ENCODE measurements around the gene CLPSL1.
"Not testable (repeated sequence)": the region's sequence is repeated elsewhere in the genome, so short reads cannot be mapped to it uniquely, and the experiment has no call there.

The CLPSL1 gene

GRCh38 chr6:35733633-35734032 lies 47.2 kb upstream of the CLPSL1 start:
- Histone ChIP-seq H3K27ac (ENCODE audit: low read depth, low read length) (no peak overlapping the region), H3K9me3 (ENCODE audit: insufficient read depth, low read length) (no peaks in the 10 kb centered on the region), H3F3A (ENCODE audit: insufficient read depth) (peaks cover 33% of the 10 kb centered on the region), H3K9ac (ENCODE audit: low read length) (no peak overlapping the region), H4K20me1 (ENCODE audit: low read depth, low read length) (no peaks in the 10 kb centered on the region), H3K79me2 (ENCODE audit: insufficient read depth, low read length) (no peaks in the 10 kb centered on the region), H3K4me2 (ENCODE audit: low read depth, low read length, poor library complexity, severe bottlenecking) (no peak overlapping the region), H2AFZ (ENCODE audit: low read depth, low read length, severe bottlenecking) (no peak overlapping the region), H3K4me3 (ENCODE audit: insufficient read depth, low read length, poor library complexity, severe bottlenecking) (no peak overlapping the region), H3K36me3 (ENCODE audit: low read length) (no peaks in the 10 kb centered on the region), H3K27me3 (ENCODE audit: low read length) (no peaks in the 10 kb centered on the region), H3K9me2 (replicated peaks; ENCODE audit: insufficient read depth, low read length) (no peaks in the 10 kb centered on the region)
- TF ChIP-seq CTCF (IDR thresholded peaks at IDR 0.05; ENCODE audit: insufficient read depth, low read length, poor library complexity, severe bottlenecking) (no peak), EZH2phosphoT487 (conservative IDR thresholded peaks at IDR 0.05; ENCODE audit: low read length) (no peak)

- not testable (repeated sequence) for H4K20me1 ChIP-seq (ENCODE audit: low read depth, low read length); H3K9me3 ChIP-seq (ENCODE audit: insufficient read depth, low read length); H3K9ac ChIP-seq (ENCODE audit: low read length); H3K27me3 ChIP-seq (ENCODE audit: low read length); H3K79me2 ChIP-seq (ENCODE audit: insufficient read depth, low read length); H3K36me3 ChIP-seq (ENCODE audit: low read length); H3K27ac ChIP-seq (ENCODE audit: low read depth, low read length); H2AFZ ChIP-seq (ENCODE audit: low read depth, low read length, severe bottlenecking); H3K4me2 ChIP-seq (ENCODE audit: low read depth, low read length, poor library complexity, severe bottlenecking); H3K9me2 ChIP-seq (replicated peaks; ENCODE audit: insufficient read depth, low read length); H3K4me3 ChIP-seq (ENCODE audit: insufficient read depth, low read length, poor library complexity, severe bottlenecking)
- peaks cover 27% of the 10 kb centered on the region for H3F3A ChIP-seq (ENCODE audit: insufficient read depth)
These were observed 46.5 kb upstream of the CLPSL1 start for GRCh38 chr6:35734319-35734718.

GRCh38 chr6:35735452-35735851 lies 45.4 kb upstream of the CLPSL1 start:
- no peak overlapping the region for H3K4me2 ChIP-seq (ENCODE audit: low read depth, low read length, poor library complexity, severe bottlenecking)
- H3K9ac ChIP-seq (ENCODE audit: low read length): no peak overlapping the region

More at GRCh38 chr6:35735452-35735851, 45.4 kb upstream of the CLPSL1 start:
- H3K9me3 ChIP-seq (ENCODE audit: insufficient read depth, low read length): no peaks in the 10 kb centered on the region
- TF ChIP-seq EZH2phosphoT487 (conservative IDR thresholded peaks at IDR 0.05; ENCODE audit: low read length) (no peak), CTCF (IDR thresholded peaks at IDR 0.05; ENCODE audit: insufficient read depth, low read length, poor library complexity, severe bottlenecking) (no peak)
- H3K27me3 ChIP-seq (ENCODE audit: low read length): no peaks in the 10 kb centered on the region
- H2AFZ ChIP-seq (ENCODE audit: low read depth, low read length, severe bottlenecking): no peak overlapping the region
- H3K36me3 ChIP-seq (ENCODE audit: low read length): no peaks in the 10 kb centered on the region
- no peak overlapping the region for H3K4me3 ChIP-seq (ENCODE audit: insufficient read depth, low read length, poor library complexity, severe bottlenecking)
- H3K79me2 ChIP-seq (ENCODE audit: insufficient read depth, low read length): no peaks in the 10 kb centered on the region
- H3K9me2 ChIP-seq (replicated peaks; ENCODE audit: insufficient read depth, low read length): no peaks in the 10 kb centered on the region
- H4K20me1 ChIP-seq (ENCODE audit: low read depth, low read length): no peaks in the 10 kb centered on the region
- no peak overlapping the region for H3K27ac ChIP-seq (ENCODE audit: low read depth, low read length)
- peaks cover 15% of the 10 kb centered on the region for H3F3A ChIP-seq (ENCODE audit: insufficient read depth)
